GM18526 (cell line): ENCODE measurements around the gene RPRML.

ENCODE experiments used
- POLR2A ChIP-seq: IDR thresholded peaks from 3 replicates; pipeline ENCODE4 v1.6.1; 2011; ENCODE audit not compliant: insufficient read length; ENCODE audit errors: extremely low read depth

Gene RPRML

GRCh38 chr17:46935658-46936266 lies 43.3 kb downstream of the RPRML start:
- TF ChIP-seq POLR2A = no peak

- no peak for TF ChIP-seq POLR2A
These were observed 47.5 kb downstream of the RPRML start for GRCh38 chr17:46931596-46931995.

- no peak for TF ChIP-seq POLR2A
These were observed 49.0 kb downstream of the RPRML start for GRCh38 chr17:46930051-46930450.

- TF ChIP-seq POLR2A = no peak
These were observed 49.6 kb downstream of the RPRML start for GRCh38 chr17:46929413-46929812.

GRCh38 chr17:46928467-46929261 lies 50.4 kb downstream of the RPRML start:
- no peak for TF ChIP-seq POLR2A
